Thymus (tissue), 11 donors: ENCODE measurements around the gene CAPN15. TPM values are rescaled to one million over a fixed set of nuclear protein-coding genes. Genes with fewer than 3 reads are reported as not detected.

Source experiments
- DNase-seq, 9 donors: peaks; one replicate each; pipeline ENCODE4 v3.0.0-alpha.2; 2013; ENCODE audit warnings: low spot score in 9 of 9, low read depth in 6 of 9, missing footprints in 1 of 9
- H3K27ac ChIP-seq, 2 donors: one replicate each; pipeline ENCODE4 v1.5.1; 2013; ENCODE audit warnings: control low read depth in 1 of 2, low read depth in 1 of 2, low read length in 1 of 2, mild to moderate bottlenecking in 1 of 2, moderate library complexity in 1 of 2
- H3K27me3 ChIP-seq, 2 donors: one replicate each; pipeline ENCODE4 v1.5.1; 2013; ENCODE audit warnings: low read length in 1 of 2; ENCODE audit not compliant: control insufficient read depth in 2 of 2, insufficient read depth in 1 of 2
- H3K36me3 ChIP-seq, 2 donors: one replicate each; pipeline ENCODE4 v1.5.1; 2013; ENCODE audit warnings: low read length in 1 of 2, mild to moderate bottlenecking in 1 of 2, moderate library complexity in 1 of 2; ENCODE audit not compliant: control insufficient read depth in 2 of 2, insufficient read depth in 2 of 2
- H3K4me1 ChIP-seq, 2 donors: one replicate each; pipeline ENCODE4 v1.5.1; 2013; ENCODE audit warnings: low read length in 2 of 2; ENCODE audit not compliant: control insufficient read depth in 2 of 2, insufficient read depth in 2 of 2
- H3K4me3 ChIP-seq, 2 donors: one replicate each; pipeline ENCODE4 v1.5.1; 2013; ENCODE audit warnings: low read length in 2 of 2, control low read depth in 1 of 2, mild to moderate bottlenecking in 1 of 2
- H3K9me3 ChIP-seq, 2 donors: one replicate each; pipeline ENCODE4 v1.5.1; 2013; ENCODE audit warnings: low read length in 1 of 2, mild to moderate bottlenecking in 1 of 2; ENCODE audit not compliant: control insufficient read depth in 2 of 2, insufficient read depth in 1 of 2
- WGBS: extraction: QIAGEN DNeasy Blood & Tissue Kit; methylation state at CpG from one replicate; pipeline ENCODE4 v1.1.7; 2013; 5-methylcytosine and 5-hydroxymethylcytosine counted together
- polyA plus RNA-seq: library from polyadenylated mRNA; stranded (reverse); fragments of 200-250 nt; gene quantifications from one replicate; pipeline ENCODE4 v1.2.3, GENCODE V29; 2013
- total RNA-seq: library from RNA; stranded (reverse); fragments of 120-200 nt; gene quantifications from one replicate; pipeline ENCODE4 v1.2.4, GENCODE V29; 2013
- donor health status: healthy.

The CAPN15 gene
- total and polyA plus RNA-seq, 2 donors, result 16.8 to 40.4 TPM

DNA sequence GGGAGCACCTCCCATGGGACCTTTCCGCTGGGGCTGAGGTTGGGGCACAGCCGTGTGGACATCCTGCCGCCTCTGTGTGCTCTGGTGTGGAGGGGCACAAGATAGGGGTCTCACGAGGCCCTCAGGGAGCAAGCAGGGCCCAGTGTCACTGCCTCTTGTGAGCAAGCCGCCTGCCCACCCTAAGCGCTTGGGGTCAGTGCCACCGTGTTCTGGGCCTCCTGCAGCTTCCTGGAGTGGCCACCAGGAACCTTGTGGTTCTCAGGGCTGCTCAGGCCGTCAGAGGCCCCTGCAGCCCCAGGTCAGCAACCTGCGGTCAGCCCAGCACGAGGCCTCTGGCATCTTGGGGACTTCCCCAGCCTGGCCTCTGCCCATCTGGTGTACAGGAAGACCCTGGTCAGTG is 13.6 kb upstream of the CAPN15 start:
- 97% methylated on average over 10 of the region's 10 CpGs for WGBS
- no peak for DNase-seq

DNA sequence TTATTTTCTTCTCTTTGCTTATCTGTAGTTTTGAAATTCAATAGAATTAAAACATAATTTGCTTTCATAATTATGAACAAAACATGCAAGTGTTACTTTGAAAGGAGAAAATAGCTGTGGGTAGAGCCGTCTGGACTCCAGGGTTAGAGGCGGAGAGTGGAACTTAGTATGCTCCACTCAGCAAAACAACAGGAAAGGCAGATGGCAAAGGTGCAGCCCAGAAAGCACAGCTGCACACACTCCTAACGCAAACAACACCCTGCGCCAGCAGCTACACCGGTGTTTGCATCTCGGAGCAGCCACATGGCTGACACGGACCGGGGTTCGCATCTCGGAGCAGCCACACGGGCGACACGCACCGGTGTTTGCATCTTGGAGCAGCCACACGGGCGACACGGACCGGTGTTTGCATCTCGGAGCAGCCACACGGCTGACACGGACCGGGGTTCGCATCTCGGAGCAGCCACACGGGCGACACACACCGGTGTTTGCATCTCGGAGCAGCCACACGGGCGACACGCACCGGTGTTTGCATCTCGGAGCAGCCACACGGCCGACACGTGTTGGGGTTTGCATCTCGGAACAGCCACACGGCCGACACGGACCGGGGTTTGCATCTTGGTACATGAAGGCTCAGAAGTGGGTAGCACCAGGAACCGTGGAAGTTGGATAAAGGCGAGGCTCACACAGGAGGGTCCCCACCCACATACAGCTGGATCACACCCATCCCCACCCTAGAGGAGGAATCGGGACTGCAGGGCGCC is 12.2 kb upstream of the CAPN15 start:
- Histone ChIP-seq H3K9me3 (no peaks in the 10 kb centered on the region), H3K27ac (no peak overlapping the region), H3K4me3 (no peak overlapping the region), H3K4me1 (no peaks in the 10 kb centered on the region), H3K27me3 (no peaks in the 10 kb centered on the region), H3K36me3 (peaks cover 2 to 33% of the 10 kb centered on the region in 2 donors)
- no peak for DNase-seq
- WGBS, result 98% methylated on average over 45 of the region's 45 CpGs

More for the DNA sequence above, 13.6 kb upstream of the CAPN15 start:
- Histone ChIP-seq H3K4me3 (no peak overlapping the region), H3K4me1 (no peaks in the 10 kb centered on the region), H3K27ac (no peak overlapping the region), H3K36me3 (peaks cover 2 to 25% of the 10 kb centered on the region in 2 donors), H3K9me3 (no peaks in the 10 kb centered on the region), H3K27me3 (no peaks in the 10 kb centered on the region)

DNA sequence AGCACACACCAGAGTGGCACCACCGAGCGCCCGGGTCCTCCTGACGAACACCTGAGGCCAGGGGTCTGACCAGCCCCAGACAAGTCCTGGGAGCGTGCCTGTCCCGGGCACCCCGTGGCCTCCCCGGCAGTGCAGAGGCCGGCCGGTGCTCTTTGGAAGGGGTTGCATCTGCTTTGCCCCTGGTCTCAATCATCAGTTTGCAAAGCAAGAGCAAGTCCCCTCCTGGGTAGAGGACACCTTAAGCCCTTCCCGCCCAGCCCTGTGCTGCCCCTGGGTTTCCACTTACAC is 11.6 kb upstream of the CAPN15 start:
- no peak for DNase-seq
- H3K36me3 ChIP-seq, result peaks cover 4 to 38% of the 10 kb centered on the region in 2 donors
- WGBS, result 98% methylated on average over 11 of the region's 11 CpGs

DNA sequence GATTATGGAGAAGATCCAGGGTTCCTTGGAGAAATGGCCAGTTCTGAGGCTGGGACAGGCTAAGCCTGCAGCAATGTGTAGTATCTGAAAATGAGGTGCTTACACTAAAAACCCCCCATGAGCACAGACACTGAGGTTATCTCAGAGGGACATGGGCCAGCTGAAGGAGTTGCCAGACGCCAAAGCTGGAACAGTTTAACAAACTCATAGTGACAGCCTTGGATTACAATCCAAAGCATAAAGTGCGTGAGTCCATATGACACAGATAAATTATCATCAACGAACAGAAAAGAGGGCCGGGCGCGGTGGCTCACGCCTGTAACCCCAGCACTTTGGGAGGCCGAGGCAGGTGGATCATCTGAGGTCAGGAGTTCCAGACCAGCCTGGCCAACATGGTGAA is 11.2 kb upstream of the CAPN15 start:
- no peak for DNase-seq
- H3K27ac ChIP-seq, result no peak overlapping the region
- no peaks in the 10 kb centered on the region for H3K4me1 ChIP-seq
- H3K4me3 ChIP-seq, result no peak overlapping the region
- no peaks in the 10 kb centered on the region for H3K27me3 ChIP-seq
- no peaks in the 10 kb centered on the region for H3K9me3 ChIP-seq
- H3K36me3 ChIP-seq, result peaks cover 4 to 39% of the 10 kb centered on the region in 2 donors
- 98% methylated on average over 8 of the region's 8 CpGs for WGBS

More for the DNA sequence above, 11.6 kb upstream of the CAPN15 start:
- no peak overlapping the region for H3K27ac ChIP-seq
- no peaks in the 10 kb centered on the region for H3K27me3 ChIP-seq
- no peaks in the 10 kb centered on the region for H3K4me1 ChIP-seq
- H3K4me3 ChIP-seq, result no peak overlapping the region
- no peaks in the 10 kb centered on the region for H3K9me3 ChIP-seq

DNA sequence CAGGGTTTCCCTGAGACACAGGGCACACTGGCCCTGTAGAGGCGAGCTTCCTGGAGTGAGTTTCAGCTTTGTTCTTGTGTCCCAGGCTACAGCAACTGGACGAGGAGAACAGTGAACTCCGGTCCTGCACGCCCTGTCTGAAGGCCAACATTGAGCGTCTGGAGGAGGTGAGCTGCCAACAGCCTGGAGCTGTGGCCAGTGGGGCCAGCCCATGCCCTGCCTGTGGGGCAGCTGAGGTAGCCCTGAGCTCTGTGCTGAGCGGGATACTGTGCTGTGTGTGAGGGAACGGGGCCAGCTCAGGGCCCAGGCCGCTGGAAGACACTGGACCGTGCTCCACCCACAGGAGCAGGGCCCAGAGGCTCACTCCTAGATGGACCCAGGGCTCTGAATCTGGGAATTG is 8.7 kb upstream of the CAPN15 start:
- DNase-seq, result no peak
- peaks cover 4 to 42% of the 10 kb centered on the region in 2 donors for H3K36me3 ChIP-seq
- WGBS, result 97% methylated on average over 9 of the region's 9 CpGs

DNA sequence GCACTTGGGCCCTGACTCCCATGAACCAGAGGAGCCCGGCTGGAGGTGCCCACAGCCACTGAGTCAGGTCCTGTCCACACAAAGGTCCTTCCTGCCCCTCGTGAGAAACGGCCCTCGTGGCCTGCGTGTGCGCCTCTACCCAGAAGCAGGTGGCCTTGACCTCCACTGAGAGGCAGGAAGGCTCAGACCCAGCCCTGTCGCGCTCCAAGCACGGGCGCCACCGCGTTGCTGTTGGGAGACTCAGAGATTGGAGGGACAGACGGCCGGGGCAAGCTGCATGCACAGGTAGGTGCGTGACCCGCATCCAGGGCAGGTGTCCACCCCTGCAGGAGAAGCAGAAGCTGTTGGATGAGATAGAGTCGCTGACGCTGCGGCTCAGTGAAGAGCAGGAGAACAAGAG is 8.1 kb upstream of the CAPN15 start:
- no peak overlapping the region for H3K27ac ChIP-seq
- no peaks in the 10 kb centered on the region for H3K9me3 ChIP-seq
- peaks cover 4 to 42% of the 10 kb centered on the region in 2 donors for H3K36me3 ChIP-seq
- H3K4me1 ChIP-seq, result no peaks in the 10 kb centered on the region
- H3K27me3 ChIP-seq, result no peaks in the 10 kb centered on the region
- DNase-seq, result no peak
- no peak overlapping the region for H3K4me3 ChIP-seq
- 98% methylated on average over 19 of the region's 19 CpGs for WGBS

More for the DNA sequence above, 8.7 kb upstream of the CAPN15 start:
- Histone ChIP-seq H3K4me3 (no peak overlapping the region), H3K9me3 (no peaks in the 10 kb centered on the region), H3K4me1 (no peaks in the 10 kb centered on the region), H3K27ac (no peak overlapping the region), H3K27me3 (no peaks in the 10 kb centered on the region)

DNA sequence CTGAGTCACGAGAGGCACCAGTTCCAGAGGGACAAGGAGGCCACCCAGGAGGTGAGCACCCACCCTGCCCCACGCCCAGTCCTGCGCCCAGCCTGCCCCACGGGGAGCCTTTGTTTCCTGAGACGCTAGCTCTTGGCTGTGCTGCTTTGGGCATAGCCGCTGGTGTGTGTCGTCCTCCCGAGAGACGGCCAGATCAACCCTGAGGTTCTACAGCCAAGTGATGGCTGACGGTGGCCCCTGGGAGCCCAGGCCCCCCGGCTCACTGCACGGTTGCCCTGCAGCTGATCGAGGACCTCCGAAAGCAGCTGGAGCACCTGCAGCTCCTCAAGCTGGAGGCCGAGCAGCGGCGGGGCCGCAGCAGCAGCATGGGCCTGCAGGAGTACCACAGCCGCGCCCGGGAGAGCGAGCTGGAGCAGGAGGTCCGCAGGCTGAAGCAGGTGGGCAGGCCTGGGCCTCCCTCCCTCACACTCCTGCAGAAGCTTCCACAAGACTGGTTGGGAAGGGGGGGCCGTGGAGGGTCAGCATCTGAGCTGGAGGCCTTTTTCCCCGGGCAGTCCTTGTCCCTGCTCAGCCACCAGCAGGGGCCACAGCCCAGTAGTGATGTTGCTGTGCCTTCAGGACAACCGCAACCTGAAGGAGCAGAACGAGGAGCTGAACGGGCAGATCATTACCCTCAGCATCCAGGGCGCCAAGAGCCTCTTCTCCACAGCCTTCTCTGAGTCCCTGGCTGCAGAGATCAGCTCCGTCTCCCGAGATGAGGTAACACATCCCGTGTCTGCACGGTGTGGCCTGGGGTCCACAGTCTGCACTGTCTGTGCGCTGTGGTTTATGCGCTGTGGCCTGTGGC is 7.4 kb upstream of the CAPN15 start:
- Histone ChIP-seq H3K9me3 (no peaks in the 10 kb centered on the region), H3K27me3 (no peaks in the 10 kb centered on the region), H3K36me3 (peaks cover 4 to 37% of the 10 kb centered on the region in 2 donors), H3K4me3 (no peak overlapping the region), H3K4me1 (peaks cover under 1% of the 10 kb centered on the region in 2 donors), H3K27ac (no peak overlapping the region)
- WGBS, result 97% methylated on average over 35 of the region's 35 CpGs
- no peak for DNase-seq

DNA sequence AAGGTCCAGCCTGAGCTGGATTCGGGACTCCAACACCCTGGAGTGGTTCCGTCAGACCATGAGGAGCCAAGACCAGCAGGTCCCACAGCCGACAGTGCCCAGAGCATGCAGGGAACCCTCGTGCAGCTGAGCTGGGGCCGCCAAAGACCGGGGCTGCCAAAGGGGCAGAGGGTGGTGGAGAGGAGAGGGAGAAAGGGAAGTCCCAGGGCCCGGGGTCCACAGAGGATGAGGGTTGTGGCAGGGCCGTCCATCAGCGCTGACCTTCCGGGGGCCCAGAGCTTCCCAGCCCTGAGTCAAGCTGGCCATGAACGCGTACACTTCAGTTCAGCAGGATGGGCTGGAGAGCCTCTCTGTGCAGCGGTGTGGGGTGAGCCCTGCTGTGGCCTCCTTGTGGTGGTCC is 6.7 kb upstream of the CAPN15 start:
- WGBS, result 98% methylated on average over 13 of the region's 13 CpGs

More for the DNA sequence above, 6.7 kb upstream of the CAPN15 start:
- Histone ChIP-seq H3K9me3 (no peaks in the 10 kb centered on the region), H3K27ac (no peak overlapping the region), H3K4me1 (peaks cover 2 to 8% of the 10 kb centered on the region in 2 donors), H3K4me3 (no peak overlapping the region), H3K36me3 (peaks cover 4 to 29% of the 10 kb centered on the region in 2 donors), H3K27me3 (no peaks in the 10 kb centered on the region)
- DNase-seq, result no peak
